ENCODE measurements around the gene PDCD10. TPM values are rescaled to one million over a fixed set of nuclear protein-coding genes. Genes with fewer than 3 reads are reported as not detected.

Gene PDCD10
- polyA plus RNA-seq, 1 of the 3 experiments (the other 2 are of a cell fraction) = 29.0 TPM

DNA sequence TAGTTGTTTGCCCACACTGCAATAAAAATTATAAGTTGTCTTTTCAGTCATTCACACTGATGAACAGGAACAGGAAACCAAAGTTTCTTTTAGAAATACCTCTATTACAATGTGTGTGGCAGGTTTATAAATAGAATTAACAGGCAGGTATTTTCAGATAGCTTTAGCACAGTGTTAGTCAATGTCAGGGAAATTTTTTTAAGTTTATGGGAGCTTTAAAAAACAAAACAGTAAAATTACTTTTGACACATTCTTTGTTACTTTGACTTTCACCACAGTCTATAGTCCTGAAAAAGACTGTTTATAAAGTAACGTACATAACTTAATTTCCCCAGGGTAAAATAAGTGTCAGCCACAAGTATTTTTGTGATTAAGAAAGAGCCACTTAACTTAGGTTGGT lies 38.9 kb upstream of the PDCD10 start (continued):
- TF ChIP-seq RFX5 (IDR thresholded peaks at IDR 0.05; ENCODE audit: low read length) (no peak), CHD2 (IDR thresholded peaks at IDR 0.05; ENCODE audit: low read length, partially characterized antibody) (no peak), ELF1 (IDR thresholded peaks at IDR 0.05) (no peak), FOXM1 (IDR thresholded peaks at IDR 0.05; ENCODE audit: low read depth) (no peak), MEF2A (IDR thresholded peaks at IDR 0.05; ENCODE audit: borderline replicate concordance, low read depth) (no peak), RAD21 (IDR thresholded peaks at IDR 0.05; ENCODE audit: low read length) (no peak), EP300 (IDR thresholded peaks at IDR 0.05; ENCODE audit: borderline replicate concordance in 1 of 2, low read depth in 1 of 2, low read length in 1 of 2) (no peak)
- TF ChIP-seq, protein P1, sequence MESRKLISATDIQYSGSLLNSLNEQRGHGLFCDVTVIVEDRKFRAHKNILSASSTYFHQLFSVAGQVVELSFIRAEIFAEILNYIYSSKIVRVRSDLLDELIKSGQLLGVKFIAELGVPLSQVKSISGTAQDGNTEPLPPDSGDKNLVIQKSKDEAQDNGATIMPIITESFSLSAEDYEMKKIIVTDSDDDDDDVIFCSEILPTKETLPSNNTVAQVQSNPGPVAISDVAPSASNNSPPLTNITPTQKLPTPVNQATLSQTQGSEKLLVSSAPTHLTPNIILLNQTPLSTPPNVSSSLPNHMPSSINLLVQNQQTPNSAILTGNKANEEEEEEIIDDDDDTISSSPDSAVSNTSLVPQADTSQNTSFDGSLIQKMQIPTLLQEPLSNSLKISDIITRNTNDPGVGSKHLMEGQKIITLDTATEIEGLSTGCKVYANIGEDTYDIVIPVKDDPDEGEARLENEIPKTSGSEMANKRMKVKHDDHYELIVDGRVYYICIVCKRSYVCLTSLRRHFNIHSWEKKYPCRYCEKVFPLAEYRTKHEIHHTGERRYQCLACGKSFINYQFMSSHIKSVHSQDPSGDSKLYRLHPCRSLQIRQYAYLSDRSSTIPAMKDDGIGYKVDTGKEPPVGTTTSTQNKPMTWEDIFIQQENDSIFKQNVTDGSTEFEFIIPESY (IDR thresholded peaks at IDR 0.05; ENCODE audit: borderline replicate concordance, low read depth) = no peak
- TF ChIP-seq, protein P2, sequence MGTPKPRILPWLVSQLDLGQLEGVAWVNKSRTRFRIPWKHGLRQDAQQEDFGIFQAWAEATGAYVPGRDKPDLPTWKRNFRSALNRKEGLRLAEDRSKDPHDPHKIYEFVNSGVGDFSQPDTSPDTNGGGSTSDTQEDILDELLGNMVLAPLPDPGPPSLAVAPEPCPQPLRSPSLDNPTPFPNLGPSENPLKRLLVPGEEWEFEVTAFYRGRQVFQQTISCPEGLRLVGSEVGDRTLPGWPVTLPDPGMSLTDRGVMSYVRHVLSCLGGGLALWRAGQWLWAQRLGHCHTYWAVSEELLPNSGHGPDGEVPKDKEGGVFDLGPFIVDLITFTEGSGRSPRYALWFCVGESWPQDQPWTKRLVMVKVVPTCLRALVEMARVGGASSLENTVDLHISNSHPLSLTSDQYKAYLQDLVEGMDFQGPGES (IDR thresholded peaks at IDR 0.05; ENCODE audit: low read depth, low read length) = no peak

DNA sequence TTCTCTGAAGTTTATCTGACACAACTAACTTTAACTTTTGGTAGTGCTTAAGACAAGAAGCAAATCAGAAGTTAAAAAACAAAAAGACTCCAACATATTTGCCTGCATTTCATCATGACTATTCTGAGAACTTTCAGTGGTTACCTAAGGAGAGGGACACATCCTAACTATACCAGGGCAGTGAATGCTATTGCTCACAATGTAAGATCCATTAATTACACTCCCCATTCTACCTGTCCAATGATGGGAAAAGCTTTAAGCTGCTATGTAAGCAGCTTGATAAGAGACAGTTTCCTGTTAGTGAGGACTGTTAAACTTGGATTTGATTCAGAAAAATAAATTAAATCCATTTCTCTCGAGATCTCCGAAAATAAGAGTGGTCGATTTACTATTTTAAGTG lies 38.3 kb upstream of the PDCD10 start:
- no peak for TF ChIP-seq MEF2A (IDR thresholded peaks at IDR 0.05; ENCODE audit: borderline replicate concordance, low read depth)
- TF ChIP-seq, protein P3, sequence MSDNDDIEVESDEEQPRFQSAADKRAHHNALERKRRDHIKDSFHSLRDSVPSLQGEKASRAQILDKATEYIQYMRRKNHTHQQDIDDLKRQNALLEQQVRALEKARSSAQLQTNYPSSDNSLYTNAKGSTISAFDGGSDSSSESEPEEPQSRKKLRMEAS (IDR thresholded peaks at IDR 0.05; ENCODE audit: low read depth) = no peak
- no peak for TF ChIP-seq RAD21 (IDR thresholded peaks at IDR 0.05; ENCODE audit: low read length)
- no peak for TF ChIP-seq SMC3 (IDR thresholded peaks at IDR 0.05; ENCODE audit: low read depth, low read length)
- no peak for TF ChIP-seq POLR2AphosphoS5 (IDR thresholded peaks at IDR 0.05; ENCODE audit: low read depth, low read length)
- TF ChIP-seq, protein P4, sequence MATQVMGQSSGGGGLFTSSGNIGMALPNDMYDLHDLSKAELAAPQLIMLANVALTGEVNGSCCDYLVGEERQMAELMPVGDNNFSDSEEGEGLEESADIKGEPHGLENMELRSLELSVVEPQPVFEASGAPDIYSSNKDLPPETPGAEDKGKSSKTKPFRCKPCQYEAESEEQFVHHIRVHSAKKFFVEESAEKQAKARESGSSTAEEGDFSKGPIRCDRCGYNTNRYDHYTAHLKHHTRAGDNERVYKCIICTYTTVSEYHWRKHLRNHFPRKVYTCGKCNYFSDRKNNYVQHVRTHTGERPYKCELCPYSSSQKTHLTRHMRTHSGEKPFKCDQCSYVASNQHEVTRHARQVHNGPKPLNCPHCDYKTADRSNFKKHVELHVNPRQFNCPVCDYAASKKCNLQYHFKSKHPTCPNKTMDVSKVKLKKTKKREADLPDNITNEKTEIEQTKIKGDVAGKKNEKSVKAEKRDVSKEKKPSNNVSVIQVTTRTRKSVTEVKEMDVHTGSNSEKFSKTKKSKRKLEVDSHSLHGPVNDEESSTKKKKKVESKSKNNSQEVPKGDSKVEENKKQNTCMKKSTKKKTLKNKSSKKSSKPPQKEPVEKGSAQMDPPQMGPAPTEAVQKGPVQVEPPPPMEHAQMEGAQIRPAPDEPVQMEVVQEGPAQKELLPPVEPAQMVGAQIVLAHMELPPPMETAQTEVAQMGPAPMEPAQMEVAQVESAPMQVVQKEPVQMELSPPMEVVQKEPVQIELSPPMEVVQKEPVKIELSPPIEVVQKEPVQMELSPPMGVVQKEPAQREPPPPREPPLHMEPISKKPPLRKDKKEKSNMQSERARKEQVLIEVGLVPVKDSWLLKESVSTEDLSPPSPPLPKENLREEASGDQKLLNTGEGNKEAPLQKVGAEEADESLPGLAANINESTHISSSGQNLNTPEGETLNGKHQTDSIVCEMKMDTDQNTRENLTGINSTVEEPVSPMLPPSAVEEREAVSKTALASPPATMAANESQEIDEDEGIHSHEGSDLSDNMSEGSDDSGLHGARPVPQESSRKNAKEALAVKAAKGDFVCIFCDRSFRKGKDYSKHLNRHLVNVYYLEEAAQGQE (IDR thresholded peaks at IDR 0.05; ENCODE audit: low read depth, low read length) = no peak
- TF ChIP-seq GABPA (IDR thresholded peaks at IDR 0.05; ENCODE audit: low read depth) = no peak
- no peak for TF ChIP-seq MXI1 (IDR thresholded peaks at IDR 0.05; ENCODE audit: low read depth, low read length)
- TF ChIP-seq FOXM1 (IDR thresholded peaks at IDR 0.05; ENCODE audit: low read depth) = no peak
- no peak for TF ChIP-seq NRF1 (IDR thresholded peaks at IDR 0.05; ENCODE audit: low read depth, low read length)
- TF ChIP-seq, protein P5, sequence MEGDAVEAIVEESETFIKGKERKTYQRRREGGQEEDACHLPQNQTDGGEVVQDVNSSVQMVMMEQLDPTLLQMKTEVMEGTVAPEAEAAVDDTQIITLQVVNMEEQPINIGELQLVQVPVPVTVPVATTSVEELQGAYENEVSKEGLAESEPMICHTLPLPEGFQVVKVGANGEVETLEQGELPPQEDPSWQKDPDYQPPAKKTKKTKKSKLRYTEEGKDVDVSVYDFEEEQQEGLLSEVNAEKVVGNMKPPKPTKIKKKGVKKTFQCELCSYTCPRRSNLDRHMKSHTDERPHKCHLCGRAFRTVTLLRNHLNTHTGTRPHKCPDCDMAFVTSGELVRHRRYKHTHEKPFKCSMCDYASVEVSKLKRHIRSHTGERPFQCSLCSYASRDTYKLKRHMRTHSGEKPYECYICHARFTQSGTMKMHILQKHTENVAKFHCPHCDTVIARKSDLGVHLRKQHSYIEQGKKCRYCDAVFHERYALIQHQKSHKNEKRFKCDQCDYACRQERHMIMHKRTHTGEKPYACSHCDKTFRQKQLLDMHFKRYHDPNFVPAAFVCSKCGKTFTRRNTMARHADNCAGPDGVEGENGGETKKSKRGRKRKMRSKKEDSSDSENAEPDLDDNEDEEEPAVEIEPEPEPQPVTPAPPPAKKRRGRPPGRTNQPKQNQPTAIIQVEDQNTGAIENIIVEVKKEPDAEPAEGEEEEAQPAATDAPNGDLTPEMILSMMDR (IDR thresholded peaks at IDR 0.05) = no peak
- 52% methylated on average over 3 of the region's 3 CpGs for WGBS (ENCODE audit: low lambda C conversion rate)
- CTCF ChIA-PET = no interaction called here
- no peaks in the 10 kb centered on the region for H3K9me3 ChIP-seq
- no peaks in the 10 kb centered on the region for H3K4me1 ChIP-seq (ENCODE audit: control insufficient read depth in 1 of 2, insufficient read depth in 2 of 2, low read depth in 1 of 2, low read length in 1 of 2)
- no peaks in the 10 kb centered on the region for H3K27me3 ChIP-seq (ENCODE audit: insufficient read depth)
- H3K4me3 ChIP-seq (ENCODE audit: low read depth in 2 of 2, low read length in 1 of 2) = no peak overlapping the region
- H2AFZ ChIP-seq (ENCODE audit: low read depth) = no peak overlapping the region
- no peaks in the 10 kb centered on the region for H3K36me3 ChIP-seq (replicated peaks in 1 of 2; ENCODE audit: control insufficient read depth in 1 of 2, insufficient read depth in 2 of 2, low read length in 1 of 2)
- no peak overlapping the region for H3K4me2 ChIP-seq
- POLR2A ChIA-PET = no interaction called here
- no peaks in the 10 kb centered on the region for H4K20me1 ChIP-seq (ENCODE audit: insufficient read depth)
- no peak overlapping the region for H3K9ac ChIP-seq
- DNase-seq = no peak
- H3K79me2 ChIP-seq (ENCODE audit: insufficient read depth) = no peaks in the 10 kb centered on the region
- H3F3A ChIP-seq (replicated peaks; ENCODE audit: insufficient read depth) = no peaks in the 10 kb centered on the region
- no peak overlapping the region for H3K27ac ChIP-seq (ENCODE audit: low read depth in 2 of 2, low read length in 1 of 2)
- H3K9me2 ChIP-seq = no peaks in the 10 kb centered on the region
